Liver (tissue), 9 donors: ENCODE data around the gene GPR65. TPM values are rescaled to one million over a fixed set of nuclear protein-coding genes. Genes with fewer than 3 reads are reported as not detected.

ENCODE experiments used
- DNase-seq: peaks from one replicate; pipeline ENCODE4 v3.0.0-alpha.2; 2017; ENCODE audit warnings: low spot score
- H3K27ac ChIP-seq, 2 donors: one replicate each; pipeline ENCODE4 v1.7.0; 2013; ENCODE audit warnings: inconsistent platforms in 2 of 2, low read length in 2 of 2, control low read depth in 1 of 2, low read depth in 1 of 2, mild to moderate bottlenecking in 1 of 2
- H3K27me3 ChIP-seq, 4 donors: one replicate each; pipeline versions ENCODE4 v1.6.1 to v1.7.0; 2013; ENCODE audit warnings: low read length in 3 of 4, inconsistent platforms in 1 of 4, mild to moderate bottlenecking in 1 of 4, moderate library complexity in 1 of 4; ENCODE audit not compliant: control insufficient read depth in 4 of 4, insufficient read depth in 4 of 4
- H3K36me3 ChIP-seq, 4 donors: one replicate each; pipeline versions ENCODE4 v1.6.1 to v1.7.0; 2013; ENCODE audit warnings: low read length in 3 of 4, mild to moderate bottlenecking in 3 of 4, low read depth in 1 of 4, moderate library complexity in 1 of 4; ENCODE audit not compliant: control insufficient read depth in 4 of 4, insufficient read depth in 3 of 4
- H3K4me1 ChIP-seq, 4 donors: one replicate each; pipeline versions ENCODE4 v1.6.1 to v1.7.0; 2013; ENCODE audit warnings: low read length in 3 of 4, mild to moderate bottlenecking in 3 of 4, moderate library complexity in 1 of 4; ENCODE audit not compliant: control insufficient read depth in 4 of 4, insufficient read depth in 4 of 4
- H3K4me3 ChIP-seq, 3 donors: one replicate each; pipeline versions ENCODE4 v1.6.1 to v1.7.0; 2013; ENCODE audit warnings: low read length in 3 of 3, control low read depth in 1 of 3, low read depth in 1 of 3, mild to moderate bottlenecking in 1 of 3
- H3K9ac ChIP-seq, 2 donors: one replicate each; pipeline ENCODE4 v1.7.0; 2013; ENCODE audit warnings: low read length in 2 of 2, mild to moderate bottlenecking in 2 of 2, moderate library complexity in 2 of 2, control low read depth in 1 of 2, low read depth in 1 of 2
- H3K9me3 ChIP-seq, 4 donors: one replicate each; pipeline versions ENCODE4 v1.6.1 to v1.7.0; 2013; ENCODE audit warnings: low read length in 3 of 4; ENCODE audit not compliant: control insufficient read depth in 4 of 4
- EGR1 ChIP-seq, 2 donors: IDR thresholded peaks; 2 replicates each; pipeline ENCODE4 v1.6.1; 2016 to 2018; ENCODE audit warnings: antibody characterized with exemption in 2 of 2, low read depth in 2 of 2
- FOXA1 ChIP-seq: IDR thresholded peaks from 2 replicates; pipeline ENCODE4 v1.6.1; 2016; ENCODE audit warnings: antibody characterized with exemption
- FOXA2 ChIP-seq: IDR thresholded peaks from 2 replicates; pipeline ENCODE4 v1.6.1; 2016; ENCODE audit warnings: antibody characterized with exemption
- GABPA ChIP-seq, 2 donors: IDR thresholded peaks in 1 of 2; conservative IDR thresholded peaks in 1 of 2; 2 replicates each; pipeline ENCODE4 v1.6.1; 2016; ENCODE audit warnings: antibody characterized with exemption in 2 of 2, mild to moderate bottlenecking in 1 of 2, moderate library complexity in 1 of 2
- HNF4A ChIP-seq, 2 donors: conservative IDR thresholded peaks; 2 replicates each; pipeline ENCODE4 v1.6.1; 2016; ENCODE audit warnings: antibody characterized with exemption in 2 of 2, mild to moderate bottlenecking in 2 of 2
- HNF4G ChIP-seq: IDR thresholded peaks from 2 replicates; pipeline ENCODE4 v1.6.1; 2016; ENCODE audit warnings: antibody characterized with exemption
- JUND ChIP-seq, 2 donors: IDR thresholded peaks; 2 replicates each; pipeline ENCODE4 v1.6.1; 2016; ENCODE audit warnings: antibody characterized with exemption in 2 of 2
- NR2F2 ChIP-seq: IDR thresholded peaks from 2 replicates; pipeline ENCODE4 v1.6.1; 2016; ENCODE audit warnings: antibody characterized with exemption
- RAD21 ChIP-seq, 2 donors: IDR thresholded peaks; 2 replicates each; pipeline ENCODE4 v1.6.1; 2016; ENCODE audit warnings: antibody characterized with exemption in 2 of 2, mild to moderate bottlenecking in 2 of 2
- RXRA ChIP-seq, 2 donors: IDR thresholded peaks; 2 replicates each; pipeline ENCODE4 v1.6.1; 2017 to 2018; ENCODE audit warnings: antibody characterized with exemption in 2 of 2, mild to moderate bottlenecking in 1 of 2
- SP1 ChIP-seq: IDR thresholded peaks from 2 replicates; pipeline ENCODE4 v1.6.1; 2018; ENCODE audit warnings: antibody characterized with exemption, mild to moderate bottlenecking
- TAF1 ChIP-seq: conservative IDR thresholded peaks from 2 replicates; pipeline ENCODE4 v1.6.1; 2016; ENCODE audit warnings: antibody characterized with exemption, mild to moderate bottlenecking
- YY1 ChIP-seq: IDR thresholded peaks from 2 replicates; pipeline ENCODE4 v1.6.1; 2016; ENCODE audit warnings: antibody characterized with exemption, mild to moderate bottlenecking
- WGBS: extraction: QIAGEN DNeasy Blood & Tissue Kit; methylation state at CpG from one replicate; pipeline ENCODE4 v1.1.7; 2013; 5-methylcytosine and 5-hydroxymethylcytosine counted together
- polyA plus RNA-seq, 2 donors: library from polyadenylated mRNA; stranded (reverse) in 1 of 2; unstranded in 1 of 2; fragments of 200-250 nt in 1 of 2; fragments of >200 nt in 1 of 2; fragmentation: Nextera tagmentation in 1 of 2; extraction: Ambion mirVana in 1 of 2; gene quantifications; one replicate each; pipeline versions ENCODE4 v1.2.1 to v1.2.3, GENCODE V29; 2013 to 2015
- total RNA-seq, 2 donors: library from RNA; depleted of rRNA; stranded (reverse); fragments of >200 nt; gene quantifications; one replicate each; pipeline ENCODE4 v1.2.3, GENCODE V29; 2014
- TF ChIP-seq, protein P1 (sequence below): IDR thresholded peaks from 2 replicates; pipeline ENCODE4 v1.6.1; 2016; ENCODE audit warnings: antibody characterized with exemption, mild to moderate bottlenecking
- donor health status: healthy.
- donor health status: healthy.
- donor health status: healthy.
- donor health status: healthy.
- donor health status: healthy.

The GPR65 gene
- total and polyA plus RNA-seq, 4 donors: 0.72 to 4.5 (median 1.7) TPM

DNA sequence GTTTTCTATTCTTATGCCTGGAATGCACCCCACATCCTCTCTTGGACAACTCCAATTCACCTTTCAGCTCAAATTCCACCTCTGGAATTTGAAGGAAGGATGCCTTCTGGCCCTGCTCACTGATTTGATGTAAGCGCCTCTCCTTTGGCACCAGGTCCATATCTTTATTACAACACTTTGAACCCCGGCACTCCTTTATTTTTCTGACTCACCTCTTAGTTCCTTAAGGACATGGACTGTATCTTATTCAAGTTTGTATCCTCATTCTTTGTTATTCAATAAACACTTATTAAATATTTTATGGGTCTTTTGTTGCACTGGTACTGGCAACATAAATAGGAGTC is 15.0 kb upstream of the GPR65 start:
- H3K4me1 ChIP-seq: peaks cover 0 to 6% (median 2%) of the 10 kb centered on the region in 4 donors
- H3K9ac ChIP-seq: no peak overlapping the region
- no peak overlapping the region for H3K27ac ChIP-seq
- no peak for DNase-seq
- H3K9me3 ChIP-seq: no peaks in the 10 kb centered on the region
- peaks cover 0 to 8% (median 1%) of the 10 kb centered on the region in 4 donors for H3K36me3 ChIP-seq
- WGBS: 68% methylated on average over 2 of the region's 2 CpGs
- no peaks in the 10 kb centered on the region for H3K27me3 ChIP-seq
- no peak for TF ChIP-seq RAD21 (IDR thresholded peaks at IDR 0.05)
- H3K4me3 ChIP-seq: peak overlapping the region in 1 of 3 donors; percentile 41

DNA sequence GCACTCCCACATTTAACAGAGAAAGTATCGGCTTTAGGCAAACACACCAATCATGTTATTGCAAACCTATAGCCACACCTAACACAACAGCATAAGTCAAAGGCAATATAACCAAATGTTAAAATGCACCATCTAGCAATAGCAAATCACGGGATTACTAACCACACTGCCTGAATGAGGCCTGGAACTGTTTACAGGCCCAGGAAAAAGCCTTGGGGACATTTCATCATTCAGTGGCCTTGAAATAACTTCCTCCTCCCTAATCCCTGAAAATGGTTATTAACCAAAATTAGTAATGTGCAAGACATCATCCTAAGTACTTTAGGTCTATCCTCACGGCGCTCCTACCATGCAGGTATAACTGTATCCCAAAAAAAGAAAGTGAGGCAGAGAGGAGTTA is 14.3 kb upstream of the GPR65 start:
- peaks cover 0 to 6% (median 2%) of the 10 kb centered on the region in 4 donors for H3K4me1 ChIP-seq
- no peak for DNase-seq
- no peak overlapping the region for H3K9ac ChIP-seq
- whole genome bisulfite sequencing: 90% methylated on average over 4 of the region's 4 CpGs
- no peak overlapping the region for H3K27ac ChIP-seq
- H3K36me3 ChIP-seq: peaks cover 0 to 8% (median 1%) of the 10 kb centered on the region in 4 donors
- H3K9me3 ChIP-seq: no peaks in the 10 kb centered on the region
- no peaks in the 10 kb centered on the region for H3K27me3 ChIP-seq
- TF ChIP-seq FOXA1: no peak
- TF ChIP-seq, protein P1, sequence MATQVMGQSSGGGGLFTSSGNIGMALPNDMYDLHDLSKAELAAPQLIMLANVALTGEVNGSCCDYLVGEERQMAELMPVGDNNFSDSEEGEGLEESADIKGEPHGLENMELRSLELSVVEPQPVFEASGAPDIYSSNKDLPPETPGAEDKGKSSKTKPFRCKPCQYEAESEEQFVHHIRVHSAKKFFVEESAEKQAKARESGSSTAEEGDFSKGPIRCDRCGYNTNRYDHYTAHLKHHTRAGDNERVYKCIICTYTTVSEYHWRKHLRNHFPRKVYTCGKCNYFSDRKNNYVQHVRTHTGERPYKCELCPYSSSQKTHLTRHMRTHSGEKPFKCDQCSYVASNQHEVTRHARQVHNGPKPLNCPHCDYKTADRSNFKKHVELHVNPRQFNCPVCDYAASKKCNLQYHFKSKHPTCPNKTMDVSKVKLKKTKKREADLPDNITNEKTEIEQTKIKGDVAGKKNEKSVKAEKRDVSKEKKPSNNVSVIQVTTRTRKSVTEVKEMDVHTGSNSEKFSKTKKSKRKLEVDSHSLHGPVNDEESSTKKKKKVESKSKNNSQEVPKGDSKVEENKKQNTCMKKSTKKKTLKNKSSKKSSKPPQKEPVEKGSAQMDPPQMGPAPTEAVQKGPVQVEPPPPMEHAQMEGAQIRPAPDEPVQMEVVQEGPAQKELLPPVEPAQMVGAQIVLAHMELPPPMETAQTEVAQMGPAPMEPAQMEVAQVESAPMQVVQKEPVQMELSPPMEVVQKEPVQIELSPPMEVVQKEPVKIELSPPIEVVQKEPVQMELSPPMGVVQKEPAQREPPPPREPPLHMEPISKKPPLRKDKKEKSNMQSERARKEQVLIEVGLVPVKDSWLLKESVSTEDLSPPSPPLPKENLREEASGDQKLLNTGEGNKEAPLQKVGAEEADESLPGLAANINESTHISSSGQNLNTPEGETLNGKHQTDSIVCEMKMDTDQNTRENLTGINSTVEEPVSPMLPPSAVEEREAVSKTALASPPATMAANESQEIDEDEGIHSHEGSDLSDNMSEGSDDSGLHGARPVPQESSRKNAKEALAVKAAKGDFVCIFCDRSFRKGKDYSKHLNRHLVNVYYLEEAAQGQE: no peak
- no peak for TF ChIP-seq HNF4G
- no peak for TF ChIP-seq GABPA (IDR thresholded peaks at IDR 0.05 in 1 of 2, conservative IDR thresholded peaks at IDR 0.05 in 1 of 2)
- TF ChIP-seq RAD21 (IDR thresholded peaks at IDR 0.05): no peak
- no peak overlapping the region for H3K4me3 ChIP-seq

DNA sequence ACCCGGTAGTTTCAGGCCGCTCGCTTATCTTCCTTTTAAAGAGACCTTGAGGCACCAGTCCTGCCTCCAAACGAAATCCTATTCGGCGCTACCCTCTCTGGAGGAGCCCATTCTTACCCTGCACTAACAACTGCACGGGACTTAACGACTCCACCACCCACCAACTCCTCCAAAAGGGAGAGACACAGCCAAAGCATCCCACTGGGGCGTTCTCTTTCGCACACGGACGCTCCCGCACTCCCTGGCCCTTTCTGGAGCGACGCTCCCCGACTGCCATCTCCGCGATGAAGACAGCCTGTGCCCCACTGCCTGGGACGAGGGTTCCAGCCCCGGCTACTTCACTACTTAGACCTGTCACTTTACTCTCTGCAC is 12.6 kb upstream of the GPR65 start:
- DNase-seq: no peak
- Histone ChIP-seq H3K27ac (peak overlapping the region; percentile 79 to 89), H3K27me3 (no peaks in the 10 kb centered on the region), H3K4me3 (peak overlapping the region; percentile 71 to 92 (median 89)), H3K9me3 (no peaks in the 10 kb centered on the region), H3K9ac (peak overlapping the region; percentile 57 to 64), H3K4me1 (peaks cover 0 to 6% (median 1%) of the 10 kb centered on the region in 4 donors), H3K36me3 (no peaks in the 10 kb centered on the region)
- 36% methylated on average over 20 of the region's 20 CpGs for WGBS
- no peak for TF ChIP-seq NR2F2
- no peak for TF ChIP-seq HNF4A (conservative IDR thresholded peaks at IDR 0.05)
- TF ChIP-seq FOXA1: no peak
- TF ChIP-seq, protein P1: no peak
- TF ChIP-seq SP1: no peak
- TF ChIP-seq RXRA (IDR thresholded peaks at IDR 0.05): no peak
- no peak for TF ChIP-seq JUND (IDR thresholded peaks at IDR 0.05)
- TF ChIP-seq YY1: no peak
- no peak for TF ChIP-seq RAD21 (IDR thresholded peaks at IDR 0.05)
- no peak for TF ChIP-seq EGR1 (IDR thresholded peaks at IDR 0.05; ENCODE audit: low read depth in 2 of 2)
- TF ChIP-seq FOXA2: no peak
- no peak for TF ChIP-seq TAF1
- TF ChIP-seq HNF4G: no peak
